OCI-LY7 (cell line): ENCODE data around the gene CMTM8. TPM values are rescaled to one million over a fixed set of nuclear protein-coding genes. Genes with fewer than 3 reads are reported as not detected.

Experiments
- BruUV-seq: library from RNA; stranded (reverse); fragments of 400-500 nt; replicated peaks from 2 replicates; lab custom pipeline; 2021; lab: Mats Ljungman, UMichigan
- CTCF ChIA-PET: fragments of 300-600 bp; sonication (Branson Sonifier 250); formaldehyde crosslinking; loops from one replicate; lab custom pipeline; 2022; ENCODE audit warnings: antibody characterized with exemption; ENCODE audit not compliant: unreplicated experiment; lab: Charles Lee
- POLR2A ChIA-PET: fragments of 300-600 bp; sonication (Branson Sonifier 250); formaldehyde crosslinking; loops from one replicate; lab custom pipeline; 2022; ENCODE audit warnings: antibody characterized with exemption; lab: Charles Lee
- DNase-seq: peaks from one replicate; pipeline ENCODE4 v3.0.0-alpha.2; 2015; ENCODE audit warnings: low spot score
- H2AFZ ChIP-seq: fragments of 200-600 bp; sonication (generic), shearing (Covaris generic); 2 replicates; pipeline ENCODE4 v1.6.1; 2014; ENCODE audit warnings: mild to moderate bottlenecking, antibody characterized with exemption, low read length, moderate library complexity
- H3K27ac ChIP-seq: fragments of 200-600 bp; sonication (generic); 2 replicates; pipeline ENCODE4 v1.5.1; 2014; ENCODE audit warnings: mixed run types, low read depth, mild to moderate bottlenecking, moderate library complexity, low read length, inconsistent platforms; ENCODE audit not compliant: poor library complexity, severe bottlenecking
- H3K36me3 ChIP-seq: fragments of 200-600 bp; sonication (generic); 2 replicates; pipeline ENCODE4 v1.6.1; 2014; ENCODE audit warnings: mild to moderate bottlenecking, antibody characterized with exemption, low read length, moderate library complexity, mixed read lengths; ENCODE audit not compliant: insufficient read depth
- H3K4me1 ChIP-seq: fragments of 200-600 bp; sonication (generic); 2 replicates; pipeline ENCODE4 v1.5.1; 2014; ENCODE audit warnings: mild to moderate bottlenecking, low read length; ENCODE audit not compliant: insufficient read depth, poor library complexity, severe bottlenecking
- H3K4me2 ChIP-seq: fragments of 200-600 bp; sonication (generic); 2 replicates; pipeline ENCODE4 v1.6.1; 2014; ENCODE audit warnings: mild to moderate bottlenecking, low read length
- H3K4me3 ChIP-seq: fragments of 200-600 bp; sonication (generic); 2 replicates; pipeline ENCODE4 v1.5.1; 2014; ENCODE audit warnings: mild to moderate bottlenecking, low read depth, low read length; ENCODE audit not compliant: poor library complexity, severe bottlenecking
- H3K79me2 ChIP-seq: fragments of 200-600 bp; sonication (generic); 2 replicates; pipeline ENCODE4 v1.6.1; 2016; ENCODE audit warnings: low read depth, mild to moderate bottlenecking, low read length, moderate library complexity, mixed read lengths; ENCODE audit not compliant: insufficient read depth
- H3K9me2 ChIP-seq: fragments of 200-600 bp; sonication (generic); 2 replicates; pipeline ENCODE4 v1.6.1; 2016; ENCODE audit warnings: mild to moderate bottlenecking, low read length, mixed read lengths; ENCODE audit not compliant: insufficient read depth
- H3K9me3 ChIP-seq: fragments of 200-600 bp; sonication (generic); 2 replicates; pipeline ENCODE4 v1.6.1; 2014; ENCODE audit warnings: mild to moderate bottlenecking, mixed run types, low read length, mixed read lengths
- H4K20me1 ChIP-seq: fragments of 200-600 bp; sonication (generic); 2 replicates; pipeline ENCODE4 v1.6.1; 2014; ENCODE audit warnings: mild to moderate bottlenecking, antibody characterized with exemption, low read length, moderate library complexity, mixed read lengths; ENCODE audit not compliant: insufficient read depth
- CTCF ChIP-seq: fragments of 200-600 bp; sonication (generic); conservative IDR thresholded peaks from 2 replicates; pipeline ENCODE4 v1.5.1; 2014; ENCODE audit warnings: mild to moderate bottlenecking, antibody characterized with exemption, low read length, moderate library complexity, mixed read lengths
- EZH2phosphoT487 ChIP-seq: fragments of 200-600 bp; sonication (generic); IDR thresholded peaks from 2 replicates; pipeline ENCODE4 v1.6.1; 2018; ENCODE audit warnings: low read depth, borderline replicate concordance, mild to moderate bottlenecking, mixed run types, antibody characterized with exemption, low read length, moderate library complexity, mixed read lengths
- intact Hi-C: fragments of 100-400 bp; cut with micrococcal nuclease; formaldehyde crosslinking; loops from one replicate; pipeline ENCODE4 v1.10.0; 2022; ENCODE audit not compliant: unreplicated experiment
- total RNA-seq, 2 experiments: library from RNA; depleted of rRNA in 1 of 2; stranded (reverse); fragments of >200 nt in 1 of 2; shearing (Covaris generic) in 1 of 2; gene quantifications; 2 replicates each; pipeline ENCODE4 v1.2.3, GENCODE V29; 2014 to 2022

Gene CMTM8
- total RNA-seq, 2 experiments from 2014 or later, result 1.5 to 3.0 TPM

GRCh38 chr3:32293903-32294302 is 55.4 kb downstream of the CMTM8 start:
- H4K20me1 ChIP-seq, result no peaks in the 10 kb centered on the region
- no peaks in the 10 kb centered on the region for H3K36me3 ChIP-seq
- intact Hi-C loops, result no loop called here
- DNase-seq, result no peak
- no peak overlapping the region for H2AFZ ChIP-seq
- no peaks in the 10 kb centered on the region for H3K79me2 ChIP-seq
- no peak overlapping the region for H3K4me3 ChIP-seq
- no peak for TF ChIP-seq CTCF
- TF ChIP-seq EZH2phosphoT487, result no peak
- H3K4me1 ChIP-seq, result peaks cover 9% of the 10 kb centered on the region
- H3K27ac ChIP-seq, result no peak overlapping the region
- POLR2A ChIA-PET, result no interaction called here
- no TSS peak for BruUV-seq
- no peak overlapping the region for H3K4me2 ChIP-seq
- CTCF ChIA-PET, result no interaction called here
- H3K9me3 ChIP-seq, result no peaks in the 10 kb centered on the region
- no peaks in the 10 kb centered on the region for H3K9me2 ChIP-seq

DNA sequence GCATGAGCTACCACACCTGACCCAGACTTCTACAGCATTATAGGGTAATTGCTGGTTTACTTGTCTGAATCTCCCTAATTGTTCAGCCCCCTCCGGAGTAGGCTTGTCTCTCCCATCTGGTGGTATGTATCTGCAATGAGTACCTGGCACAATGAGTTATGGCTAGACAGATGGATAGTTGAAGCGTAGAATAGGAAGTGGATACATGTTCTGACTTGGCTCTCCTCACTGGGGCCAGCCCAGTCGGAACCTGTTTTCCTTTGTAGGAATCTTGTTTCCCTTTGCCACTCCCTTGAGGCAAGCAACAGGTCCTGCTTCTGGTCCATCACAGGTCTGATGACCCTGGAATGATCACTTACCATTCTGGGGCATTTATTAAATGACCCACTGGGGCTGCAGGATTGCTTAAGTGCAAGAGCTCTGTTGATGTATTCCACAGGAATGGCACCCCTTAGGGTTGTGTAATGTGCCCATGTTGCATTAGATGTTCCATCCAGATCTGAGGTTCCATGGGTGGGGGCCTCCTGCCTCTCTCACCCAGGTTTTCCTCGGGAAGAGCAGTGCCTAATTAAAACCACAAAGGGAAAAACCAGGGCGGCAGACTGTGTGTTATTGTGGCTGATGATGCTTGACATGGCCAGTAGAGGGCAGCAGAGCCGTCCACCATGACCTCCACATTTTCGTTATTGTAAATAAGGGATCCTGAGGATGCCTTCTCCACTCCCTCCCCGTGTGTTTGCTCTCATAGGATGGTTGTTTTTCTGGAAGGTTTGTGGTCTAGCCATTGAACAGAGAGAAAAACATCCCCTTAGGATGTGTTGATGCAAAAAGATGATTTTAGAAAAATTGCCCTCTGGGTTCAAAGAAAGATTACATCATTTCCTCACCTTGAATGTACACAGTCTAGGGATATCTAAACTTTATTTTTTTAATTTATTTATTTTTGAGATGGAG is 58.0 kb downstream of the CMTM8 start:
- H3K36me3 ChIP-seq, result no peaks in the 10 kb centered on the region
- TF ChIP-seq CTCF, result peak; percentile 95
- TF ChIP-seq EZH2phosphoT487, result no peak
- H4K20me1 ChIP-seq, result no peaks in the 10 kb centered on the region
- H3K79me2 ChIP-seq, result no peaks in the 10 kb centered on the region
- H3K9me3 ChIP-seq, result no peaks in the 10 kb centered on the region
- ChIA-PET CTCF (no interaction called here), POLR2A (no interaction called here)
- no TSS peak for BruUV-seq
- peak overlapping the region; percentile 62 for H2AFZ ChIP-seq
- no peak overlapping the region for H3K27ac ChIP-seq
- peak; percentile 68 for DNase-seq
- intact Hi-C loops, result loop anchor here (1.0 to 2.0 kb wide), 3 partner anchors 102 to 368 kb away; no protein-coding TSS in a partner anchor
- H3K4me1 ChIP-seq, result peaks cover 6% of the 10 kb centered on the region
- peak overlapping the region; percentile 47; the same call in 1 of the 2 replicates for H3K4me2 ChIP-seq
- H3K9me2 ChIP-seq, result no peaks in the 10 kb centered on the region
- H3K4me3 ChIP-seq, result no peak overlapping the region
